D721Med (cell line): ENCODE data around the gene ZNF549.
"Not testable (repeated sequence)": the region's sequence is repeated elsewhere in the genome, so short reads cannot be mapped to it uniquely, and the experiment has no call there.

ENCODE experiments used
- DNase-seq: peaks from one replicate; pipeline ENCODE4 v3.0.0; 2011; ENCODE audit warnings: low spot score; ENCODE audit not compliant: insufficient read length
- FAIRE-seq: peaks from 2 replicates; lab custom pipeline; 2011; peaks lifted over from hg19 to GRCh38; lab: Jason Lieb, UNC
- TF ChIP-seq, protein P1 (sequence below): IDR thresholded peaks from 2 replicates; pipeline ENCODE4 v1.5.1; 2012; ENCODE audit warnings: mild to moderate bottlenecking, control low read depth; ENCODE audit not compliant: insufficient read depth; ENCODE audit errors: missing control alignments

Gene ZNF549

GRCh38 chr19:57527136-57527881 lies at the start of gene ZNF549:
Gene ZNF549 (plus strand): TSS chr19:57527356. CDS start chr19:57527574, 218 bp downstream.
- peak; percentile 16 for FAIRE-seq
- TF ChIP-seq, protein P1, sequence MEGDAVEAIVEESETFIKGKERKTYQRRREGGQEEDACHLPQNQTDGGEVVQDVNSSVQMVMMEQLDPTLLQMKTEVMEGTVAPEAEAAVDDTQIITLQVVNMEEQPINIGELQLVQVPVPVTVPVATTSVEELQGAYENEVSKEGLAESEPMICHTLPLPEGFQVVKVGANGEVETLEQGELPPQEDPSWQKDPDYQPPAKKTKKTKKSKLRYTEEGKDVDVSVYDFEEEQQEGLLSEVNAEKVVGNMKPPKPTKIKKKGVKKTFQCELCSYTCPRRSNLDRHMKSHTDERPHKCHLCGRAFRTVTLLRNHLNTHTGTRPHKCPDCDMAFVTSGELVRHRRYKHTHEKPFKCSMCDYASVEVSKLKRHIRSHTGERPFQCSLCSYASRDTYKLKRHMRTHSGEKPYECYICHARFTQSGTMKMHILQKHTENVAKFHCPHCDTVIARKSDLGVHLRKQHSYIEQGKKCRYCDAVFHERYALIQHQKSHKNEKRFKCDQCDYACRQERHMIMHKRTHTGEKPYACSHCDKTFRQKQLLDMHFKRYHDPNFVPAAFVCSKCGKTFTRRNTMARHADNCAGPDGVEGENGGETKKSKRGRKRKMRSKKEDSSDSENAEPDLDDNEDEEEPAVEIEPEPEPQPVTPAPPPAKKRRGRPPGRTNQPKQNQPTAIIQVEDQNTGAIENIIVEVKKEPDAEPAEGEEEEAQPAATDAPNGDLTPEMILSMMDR: no peak
- DNase-seq: peak; percentile 92

DNA sequence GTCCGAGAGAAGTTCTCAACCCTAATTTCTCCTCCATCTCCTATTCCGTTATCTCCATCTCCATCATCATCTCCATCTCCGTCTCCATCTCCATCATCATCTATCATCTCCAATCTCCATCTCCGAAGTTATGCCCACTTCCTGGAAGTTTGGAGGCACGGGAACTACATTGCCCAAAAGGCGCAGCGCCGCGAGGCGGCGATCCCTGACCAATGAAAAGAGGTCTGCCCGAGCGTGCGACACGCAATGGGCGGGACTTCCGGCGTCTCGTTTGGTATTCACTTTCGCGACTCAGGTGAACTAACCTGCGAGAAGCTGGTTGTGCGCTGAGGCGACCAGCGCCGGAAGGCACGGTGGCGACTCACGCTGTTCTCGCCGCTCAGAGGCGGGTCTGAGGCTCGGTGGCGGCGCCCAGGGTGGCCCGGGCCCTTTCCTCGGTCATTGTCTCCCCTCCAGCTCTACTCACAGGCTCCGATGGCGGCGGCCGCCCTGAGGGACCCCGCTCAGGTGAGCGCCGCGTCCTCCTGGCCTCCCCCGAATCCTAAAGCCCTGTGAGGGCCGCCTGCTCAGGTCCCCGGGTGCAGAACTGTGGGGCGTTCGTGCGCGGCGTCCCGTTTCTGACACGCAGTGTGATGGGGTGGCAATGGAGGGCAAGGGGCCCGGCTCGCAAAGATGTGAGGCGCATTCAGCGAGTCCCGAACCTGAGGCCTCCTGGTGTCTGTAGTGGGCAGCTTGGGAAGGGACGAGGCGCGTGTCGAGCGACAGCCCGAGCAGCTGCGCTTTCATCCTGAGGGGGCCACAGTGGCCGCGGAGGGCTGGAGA lies 39.5 kb upstream of the ZNF549 start, which contains the start of gene ZNF419:
ZNF419 (plus strand) TSS at position 274 of the 822 bp plus-strand sequence; CDS start at position 475, 201 bp downstream.
- DNase-seq: peak; percentile 50
- FAIRE-seq: not testable (repeated sequence)

DNA sequence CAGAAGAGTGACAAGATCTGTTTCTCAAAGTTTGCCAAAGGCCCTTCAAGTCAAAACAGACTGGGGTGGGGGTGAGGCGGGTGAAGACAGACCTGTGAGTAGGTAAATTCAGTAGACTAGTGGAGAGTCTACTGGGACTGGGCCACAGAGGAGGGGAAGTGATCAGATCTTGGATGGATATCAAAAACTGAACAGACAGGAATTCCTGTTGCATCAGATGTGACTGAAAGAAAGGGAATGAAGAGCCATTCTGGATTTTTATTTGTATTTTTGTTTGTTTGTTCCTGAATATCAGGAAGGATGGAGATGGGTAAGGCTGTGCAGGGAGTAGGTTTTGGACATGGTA lies 38.9 kb upstream of the ZNF549 start:
- not testable (repeated sequence) for DNase-seq, FAIRE-seq

DNA sequence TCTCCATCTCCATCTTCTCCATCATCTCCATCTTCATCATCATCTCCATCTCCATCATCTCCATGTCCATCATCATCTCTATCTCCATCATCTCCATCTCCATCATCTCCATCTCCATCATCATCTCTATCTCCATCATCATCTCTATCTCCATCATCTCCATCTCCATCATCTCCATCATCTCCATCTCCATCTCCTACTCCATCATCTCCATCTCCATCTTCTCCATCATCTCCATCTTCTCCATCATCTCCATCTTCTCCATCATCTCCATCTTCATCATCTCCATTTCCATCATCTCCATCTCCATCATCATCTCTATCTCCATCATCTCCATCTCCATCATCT lies 27.9 kb upstream of the ZNF549 start:
- DNase-seq, FAIRE-seq: not testable (repeated sequence)

- not testable (repeated sequence) for FAIRE-seq
- peak; percentile 80 for DNase-seq
Measured at GRCh38 chr19:57499680-57500395, 27.3 kb upstream of the ZNF549 start, which contains the start of gene ZNF773. Gene ZNF773 (plus strand): TSS chr19:57499938. CDS start chr19:57500081, 143 bp downstream.

DNA sequence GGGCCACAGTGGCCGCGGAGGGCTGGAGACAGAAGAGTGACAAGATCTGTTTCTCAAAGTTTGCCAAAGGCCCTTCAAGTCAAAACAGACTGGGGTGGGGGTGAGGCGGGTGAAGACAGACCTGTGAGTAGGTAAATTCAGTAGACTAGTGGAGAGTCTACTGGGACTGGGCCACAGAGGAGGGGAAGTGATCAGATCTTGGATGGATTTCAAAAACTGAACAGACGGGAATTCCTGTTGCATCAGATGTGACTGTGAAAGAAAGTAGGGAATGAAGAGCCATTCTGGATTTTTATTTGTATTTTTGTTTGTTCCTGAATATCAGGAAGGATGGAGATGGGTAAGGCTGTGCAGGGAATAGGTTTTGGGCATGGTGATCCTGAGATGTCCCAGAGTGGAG lies 26.8 kb upstream of the ZNF549 start:
- DNase-seq, FAIRE-seq: not testable (repeated sequence)

DNA sequence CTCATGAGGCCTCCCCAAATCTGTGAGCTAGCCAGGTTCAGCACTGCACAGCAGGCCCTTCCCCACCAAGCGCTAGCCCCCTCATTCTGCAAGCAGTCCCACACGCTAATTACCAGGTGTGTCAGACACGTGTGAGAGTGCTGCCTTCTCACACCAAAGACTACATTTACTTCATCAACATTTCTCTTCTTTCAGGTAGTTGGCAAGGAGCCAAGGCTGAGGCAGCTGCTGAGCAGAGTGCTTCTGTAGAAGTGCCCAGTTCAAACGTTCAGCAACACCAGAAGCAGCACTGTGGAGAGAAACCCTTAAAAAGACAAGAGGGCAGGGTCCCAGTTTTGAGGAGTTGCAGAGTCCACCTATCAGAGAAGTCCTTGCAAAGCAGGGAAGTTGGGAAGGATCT lies 21.0 kb upstream of the ZNF549 start:
- DNase-seq (no peak), FAIRE-seq (no peak)
- TF ChIP-seq, protein P1: no peak

- peak; percentile 6 for FAIRE-seq
- TF ChIP-seq, protein P1: no peak
Measured at GRCh38 chr19:57511484-57511883, 15.7 kb upstream of the ZNF549 start.

DNA sequence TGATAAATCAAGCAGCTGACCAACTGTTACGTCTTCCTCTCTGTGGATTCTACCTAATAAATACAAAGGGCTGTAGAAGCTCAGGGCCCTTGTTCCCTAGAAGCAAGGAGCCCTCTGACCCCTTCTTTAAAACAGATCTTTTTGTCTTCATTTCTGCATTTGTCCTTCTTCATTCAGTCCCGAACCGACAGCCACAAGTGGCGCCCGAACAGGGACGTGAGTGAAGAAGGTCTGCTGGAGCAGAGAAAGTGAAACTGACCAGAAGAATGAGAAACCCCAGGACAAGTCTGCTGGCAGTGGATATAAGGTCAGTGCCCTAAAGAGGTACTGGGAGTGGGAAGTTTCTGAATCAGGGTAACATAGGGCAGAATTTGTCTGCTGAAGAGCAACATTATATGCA lies 14.3 kb upstream of the ZNF549 start:
- TF ChIP-seq, protein P1: no peak
- DNase-seq: no peak
- FAIRE-seq: no peak

More at GRCh38 chr19:57511484-57511883, 15.7 kb upstream of the ZNF549 start:
- DNase-seq: no peak
